Tibial artery (tissue), 4 donors: ENCODE measurements around the gene LCTL.

ENCODE experiments used
- DNase-seq, 2 donors: peaks; one replicate each; pipeline ENCODE4 v3.0.0-alpha.2; 2019
- H3K27ac ChIP-seq, 2 donors: fragments of 200-600 bp; sonication (generic) in 1 of 2; 1 replicate in 1 of 2; 2 replicates in 1 of 2; pipeline ENCODE4 v1.5.1; 2018 to 2019; ENCODE audit warnings: mild to moderate bottlenecking in 1 of 2
- H3K27me3 ChIP-seq, 2 donors: fragments of 200-600 bp; sonication (generic) in 1 of 2; one replicate each; pipeline versions ENCODE4 v1.5.1 to v1.6.0; 2016 to 2019
- H3K36me3 ChIP-seq, 3 donors: fragments of 200-600 bp; sonication (generic) in 2 of 3; one replicate each; pipeline ENCODE4 v1.5.1; 2016 to 2019; ENCODE audit warnings: mild to moderate bottlenecking in 2 of 3
- H3K4me1 ChIP-seq, 4 donors: fragments of 200-600 bp; sonication (generic) in 2 of 4; 1 replicate in 3 of 4; 2 replicates in 1 of 4; pipeline ENCODE4 v1.5.1; 2016 to 2019
- H3K4me3 ChIP-seq, 2 donors: fragments of 200-600 bp; sonication (generic) in 1 of 2; 1 replicate in 1 of 2; 2 replicates in 1 of 2; pipeline ENCODE4 v1.5.1; 2018 to 2019; ENCODE audit warnings: mild to moderate bottlenecking in 2 of 2
- H3K9me3 ChIP-seq, 3 donors: fragments of 200-600 bp; sonication (generic) in 1 of 3; one replicate each; pipeline ENCODE4 v1.5.1; 2016 to 2019
- intact Hi-C: fragments of 100-400 bp; cut with DNase I; formaldehyde crosslinking; loops from one replicate; pipeline ENCODE4 v1.15.0; 2023; ENCODE audit warnings: low total_unique reads
- TF ChIP-seq, protein P1 (sequence below), 2 experiments: fragments of 200-600 bp in 1 of 2; fragments of 450-650 bp in 1 of 2; IDR thresholded peaks; one replicate each; pipeline ENCODE4 v1.5.1; 2017 to 2019; ENCODE audit warnings: antibody characterized with exemption in 2 of 2, mild to moderate bottlenecking in 1 of 2, moderate library complexity in 1 of 2

The LCTL gene

GRCh38 chr15:66498501-66499386, 67.1 kb downstream of the LCTL start:
- Histone ChIP-seq H3K9me3 (no peaks in the 10 kb centered on the region), H3K27me3 (no peaks in the 10 kb centered on the region), H3K36me3 (peaks cover 49 to 73% (median 68%) of the 10 kb centered on the region in 3 donors), H3K4me3 (no peak overlapping the region), H3K4me1 (peaks cover 0 to 33% (median 20%) of the 10 kb centered on the region in 4 donors), H3K27ac (peak overlapping the region in 1 of 2 donors; percentile 91)
- no peak for DNase-seq
- TF ChIP-seq, protein P1, sequence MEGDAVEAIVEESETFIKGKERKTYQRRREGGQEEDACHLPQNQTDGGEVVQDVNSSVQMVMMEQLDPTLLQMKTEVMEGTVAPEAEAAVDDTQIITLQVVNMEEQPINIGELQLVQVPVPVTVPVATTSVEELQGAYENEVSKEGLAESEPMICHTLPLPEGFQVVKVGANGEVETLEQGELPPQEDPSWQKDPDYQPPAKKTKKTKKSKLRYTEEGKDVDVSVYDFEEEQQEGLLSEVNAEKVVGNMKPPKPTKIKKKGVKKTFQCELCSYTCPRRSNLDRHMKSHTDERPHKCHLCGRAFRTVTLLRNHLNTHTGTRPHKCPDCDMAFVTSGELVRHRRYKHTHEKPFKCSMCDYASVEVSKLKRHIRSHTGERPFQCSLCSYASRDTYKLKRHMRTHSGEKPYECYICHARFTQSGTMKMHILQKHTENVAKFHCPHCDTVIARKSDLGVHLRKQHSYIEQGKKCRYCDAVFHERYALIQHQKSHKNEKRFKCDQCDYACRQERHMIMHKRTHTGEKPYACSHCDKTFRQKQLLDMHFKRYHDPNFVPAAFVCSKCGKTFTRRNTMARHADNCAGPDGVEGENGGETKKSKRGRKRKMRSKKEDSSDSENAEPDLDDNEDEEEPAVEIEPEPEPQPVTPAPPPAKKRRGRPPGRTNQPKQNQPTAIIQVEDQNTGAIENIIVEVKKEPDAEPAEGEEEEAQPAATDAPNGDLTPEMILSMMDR (IDR thresholded peaks at IDR 0.05), result peak; percentile 25 to 38
- intact Hi-C loops, result no loop called here
